Smooth muscle cell (in vitro differentiated cells): Measurements from ENCODE around the gene FAM151B. TPM values are rescaled to one million over a fixed set of nuclear protein-coding genes. Genes with fewer than 3 reads are reported as not detected.

Experiments used
- DNase-seq: peaks from one replicate; lab custom pipeline; 2025; ENCODE audit not compliant: unreplicated experiment; lab: John Stamatoyannopoulos, UW
- H2AFZ ChIP-seq: fragments of 200-600 bp; sonication (generic); 2 replicates; pipeline ENCODE4 v1.6.0; 2016; ENCODE audit warnings: antibody characterized with exemption, low read depth, mild to moderate bottlenecking
- H3F3A ChIP-seq: fragments of 200-600 bp; sonication (generic); 2 replicates; pipeline ENCODE4 v1.6.0; 2017; ENCODE audit warnings: antibody characterized with exemption, low read depth
- H3K27ac ChIP-seq: fragments of 200-600 bp; sonication (generic); 2 replicates; pipeline ENCODE4 v1.5.1; 2016; ENCODE audit warnings: low read depth, mild to moderate bottlenecking
- H3K27me3 ChIP-seq: fragments of 200-600 bp; sonication (generic); 2 replicates; pipeline ENCODE4 v1.6.1; 2016; ENCODE audit warnings: low read depth, mild to moderate bottlenecking
- H3K36me3 ChIP-seq: fragments of 200-600 bp; sonication (generic); 2 replicates; pipeline ENCODE4 v1.5.1; 2016; ENCODE audit warnings: low read depth
- H3K4me1 ChIP-seq: fragments of 200-600 bp; sonication (generic); 2 replicates; pipeline ENCODE4 v1.5.1; 2016; ENCODE audit warnings: low read depth
- H3K4me2 ChIP-seq: fragments of 200-600 bp; sonication (generic); 2 replicates; pipeline ENCODE4 v1.6.0; 2016; ENCODE audit warnings: mild to moderate bottlenecking
- H3K4me3 ChIP-seq: fragments of 200-600 bp; sonication (generic); 2 replicates; pipeline ENCODE4 v1.5.1; 2016; ENCODE audit warnings: mild to moderate bottlenecking
- H3K79me2 ChIP-seq: fragments of 200-600 bp; sonication (generic); 2 replicates; pipeline ENCODE4 v1.6.0; 2016; ENCODE audit warnings: low read depth, mild to moderate bottlenecking
- H3K9ac ChIP-seq: fragments of 200-600 bp; sonication (generic); 2 replicates; pipeline ENCODE4 v1.6.0; 2016; ENCODE audit warnings: low read depth
- H3K9me3 ChIP-seq: fragments of 200-600 bp; sonication (generic); replicated peaks from 2 replicates; pipeline ENCODE4 v1.5.1; 2016; ENCODE audit warnings: low read depth
- H4K20me1 ChIP-seq: fragments of 200-600 bp; sonication (generic); 2 replicates; pipeline ENCODE4 v1.6.0; 2016; ENCODE audit warnings: low read depth
- WGBS: methylation state at CpG from one replicate; pipeline ENCODE4 v1.1.7; 2016; ENCODE audit warnings: low lambda C conversion rate; 5-methylcytosine and 5-hydroxymethylcytosine counted together
- polyA plus RNA-seq: library from polyadenylated mRNA; unstranded; fragments of >200 nt; fragmentation: Nextera tagmentation; extraction: Ambion mirVana; gene quantifications from 2 replicates; pipeline ENCODE4 v1.2.1, GENCODE V29; 2016
- total RNA-seq: library from RNA; depleted of rRNA; stranded (reverse); fragments of >200 nt; gene quantifications from 2 replicates; pipeline ENCODE4 v1.2.3, GENCODE V29; 2014
- TF ChIP-seq, protein P1 (sequence below): fragments of 200-600 bp; sonication (generic); IDR thresholded peaks from 2 replicates; pipeline ENCODE4 v1.5.1; 2017; ENCODE audit warnings: borderline replicate concordance, mild to moderate bottlenecking, antibody characterized with exemption; ENCODE audit not compliant: insufficient read depth, poor library complexity, severe bottlenecking

FAM151B gene
- total and polyA plus RNA-seq, 2 experiments from 2014 or later = 3.7 to 6.2 TPM

GRCh38 chr5:80442742-80443141, 45.2 kb upstream of the FAM151B start:
- TF ChIP-seq, protein P1, sequence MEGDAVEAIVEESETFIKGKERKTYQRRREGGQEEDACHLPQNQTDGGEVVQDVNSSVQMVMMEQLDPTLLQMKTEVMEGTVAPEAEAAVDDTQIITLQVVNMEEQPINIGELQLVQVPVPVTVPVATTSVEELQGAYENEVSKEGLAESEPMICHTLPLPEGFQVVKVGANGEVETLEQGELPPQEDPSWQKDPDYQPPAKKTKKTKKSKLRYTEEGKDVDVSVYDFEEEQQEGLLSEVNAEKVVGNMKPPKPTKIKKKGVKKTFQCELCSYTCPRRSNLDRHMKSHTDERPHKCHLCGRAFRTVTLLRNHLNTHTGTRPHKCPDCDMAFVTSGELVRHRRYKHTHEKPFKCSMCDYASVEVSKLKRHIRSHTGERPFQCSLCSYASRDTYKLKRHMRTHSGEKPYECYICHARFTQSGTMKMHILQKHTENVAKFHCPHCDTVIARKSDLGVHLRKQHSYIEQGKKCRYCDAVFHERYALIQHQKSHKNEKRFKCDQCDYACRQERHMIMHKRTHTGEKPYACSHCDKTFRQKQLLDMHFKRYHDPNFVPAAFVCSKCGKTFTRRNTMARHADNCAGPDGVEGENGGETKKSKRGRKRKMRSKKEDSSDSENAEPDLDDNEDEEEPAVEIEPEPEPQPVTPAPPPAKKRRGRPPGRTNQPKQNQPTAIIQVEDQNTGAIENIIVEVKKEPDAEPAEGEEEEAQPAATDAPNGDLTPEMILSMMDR = no peak
- Histone ChIP-seq H3K27ac (no peak overlapping the region), H3K9ac (no peak overlapping the region), H3K27me3 (no peaks in the 10 kb centered on the region), H3K9me3 (no peaks in the 10 kb centered on the region), H3K4me1 (no peaks in the 10 kb centered on the region), H3K4me3 (no peak overlapping the region), H4K20me1 (peaks cover 3% of the 10 kb centered on the region), H3F3A (no peaks in the 10 kb centered on the region), H3K36me3 (peaks cover 19% of the 10 kb centered on the region), H3K79me2 (peaks cover 2% of the 10 kb centered on the region), H3K4me2 (no peak overlapping the region), H2AFZ (no peak overlapping the region)
- DNase-seq = no peak

DNA sequence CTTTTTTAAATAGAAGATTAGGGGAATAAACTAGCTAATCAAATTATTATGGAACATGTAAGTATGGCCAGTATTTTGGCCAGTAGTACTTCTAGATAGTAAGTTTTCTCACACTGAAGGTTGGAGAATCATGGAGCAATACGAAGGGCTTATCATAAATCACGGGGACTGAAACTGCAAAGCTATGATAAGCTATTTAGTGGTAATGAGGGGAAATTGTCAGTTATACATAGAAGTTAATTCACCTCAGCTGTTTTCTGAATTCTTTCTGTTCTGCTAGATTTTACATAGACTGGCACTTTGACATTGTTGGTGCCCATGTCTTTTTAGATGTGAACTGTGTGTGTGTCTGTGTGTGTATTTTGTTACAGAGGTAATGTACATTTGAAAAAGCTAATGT, 34.5 kb upstream of the FAM151B start:
- Histone ChIP-seq H3K4me2 (no peak overlapping the region), H3K4me1 (no peaks in the 10 kb centered on the region), H3K27me3 (no peaks in the 10 kb centered on the region), H4K20me1 (no peaks in the 10 kb centered on the region), H3K79me2 (peaks cover 4% of the 10 kb centered on the region), H3K9ac (no peak overlapping the region), H3K27ac (no peak overlapping the region), H3F3A (no peaks in the 10 kb centered on the region), H3K9me3 (no peaks in the 10 kb centered on the region), H3K36me3 (peaks cover 28% of the 10 kb centered on the region), H3K4me3 (no peak overlapping the region), H2AFZ (no peak overlapping the region)
- TF ChIP-seq, protein P1 = no peak
- WGBS = 81% methylated on average over 2 of the region's 2 CpGs
- no peak for DNase-seq

GRCh38 chr5:80463269-80463668, 24.6 kb upstream of the FAM151B start:
- 97% methylated on average over 4 of the region's 4 CpGs for WGBS
- no peaks in the 10 kb centered on the region for H3K4me1 ChIP-seq
- peaks cover 28% of the 10 kb centered on the region for H3K36me3 ChIP-seq
- H3K4me3 ChIP-seq = no peak overlapping the region
- TF ChIP-seq, protein P1 = no peak
- no peaks in the 10 kb centered on the region for H3K27me3 ChIP-seq
- no peak for DNase-seq
- H4K20me1 ChIP-seq = no peaks in the 10 kb centered on the region
- H3F3A ChIP-seq = no peaks in the 10 kb centered on the region
- no peak overlapping the region for H3K27ac ChIP-seq
- no peak overlapping the region for H3K9ac ChIP-seq
- H3K9me3 ChIP-seq = no peaks in the 10 kb centered on the region
- H2AFZ ChIP-seq = no peak overlapping the region
- no peaks in the 10 kb centered on the region for H3K79me2 ChIP-seq
- no peak overlapping the region for H3K4me2 ChIP-seq

DNA sequence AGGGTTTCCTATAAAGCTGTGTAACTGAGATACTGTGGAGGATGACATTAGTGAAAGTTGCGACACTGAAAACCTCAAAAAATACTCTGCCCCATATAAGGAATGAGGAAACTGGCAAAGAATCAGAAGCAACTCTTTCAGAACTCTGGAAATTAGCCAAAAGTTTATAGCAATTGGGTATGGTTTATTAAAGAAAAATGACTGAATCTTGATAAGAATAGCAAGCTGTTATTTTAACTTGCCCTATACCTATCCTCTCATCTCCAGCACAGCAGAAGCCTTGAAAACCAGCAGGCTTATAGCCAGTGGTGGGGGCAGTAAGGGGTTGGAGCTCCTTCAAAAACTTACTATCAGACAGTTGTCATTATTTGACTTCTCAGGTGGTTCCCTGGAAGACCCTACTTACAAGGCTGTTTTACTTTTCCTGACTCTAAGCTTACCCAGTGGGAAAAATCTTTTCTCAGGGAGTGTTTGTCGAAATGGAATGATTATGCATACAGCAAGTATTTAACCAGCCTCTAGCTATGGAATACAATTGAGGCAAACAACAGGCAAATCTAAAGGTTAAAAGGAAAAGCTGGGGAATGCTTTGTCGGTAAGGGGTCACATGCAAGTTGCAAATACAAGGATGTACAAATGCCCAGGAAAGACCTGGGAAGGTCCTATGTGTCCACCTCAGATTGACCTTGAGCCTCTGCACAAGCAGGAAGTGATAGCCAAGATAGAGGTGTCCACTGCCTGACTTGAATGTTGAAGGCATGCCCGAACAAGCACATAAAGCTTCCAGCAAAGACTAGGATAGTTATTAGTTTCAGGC, 21.0 kb upstream of the FAM151B start:
- no peaks in the 10 kb centered on the region for H3F3A ChIP-seq
- TF ChIP-seq, protein P1 = no peak
- H3K36me3 ChIP-seq = peaks cover 22% of the 10 kb centered on the region
- no peaks in the 10 kb centered on the region for H3K79me2 ChIP-seq
- H4K20me1 ChIP-seq = no peaks in the 10 kb centered on the region
- H3K4me2 ChIP-seq = peak overlapping the region; percentile 10
- 52% methylated on average over 4 of the region's 4 CpGs for WGBS
- no peak overlapping the region for H2AFZ ChIP-seq
- H3K27ac ChIP-seq = peak overlapping the region; percentile 59
- no peak for DNase-seq
- H3K4me1 ChIP-seq = no peaks in the 10 kb centered on the region
- H3K27me3 ChIP-seq = no peaks in the 10 kb centered on the region
- no peak overlapping the region for H3K9ac ChIP-seq
- H3K9me3 ChIP-seq = no peaks in the 10 kb centered on the region
- no peak overlapping the region for H3K4me3 ChIP-seq
